ENCODE results near the gene PCLAF. TPM values are rescaled to one million over a fixed set of nuclear protein-coding genes. Genes with fewer than 3 reads are reported as not detected.

The PCLAF gene
- total RNA-seq, 2 donors from 2014 or later: not detected

GRCh38 chr15:64423970-64424369, 42.7 kb upstream of the PCLAF start:
- ATAC-seq (ENCODE audit: insufficient number of reproducible peaks, low FRiP score, low read depth): no peak
- H3K4me1 ChIP-seq (ENCODE audit: control insufficient read depth in 1 of 2, low read depth in 2 of 2): no peaks in the 10 kb centered on the region
- no peaks in the 10 kb centered on the region for H3K27me3 ChIP-seq (replicated peaks; ENCODE audit: insufficient read depth)
- no peak for TF ChIP-seq CTCF (IDR thresholded peaks at IDR 0.05)
- no peak overlapping the region for H3K27ac ChIP-seq
- H3K36me3 ChIP-seq: peaks cover 38% of the 10 kb centered on the region
- no peaks in the 10 kb centered on the region for H3K9me3 ChIP-seq
- no peak overlapping the region for H3K4me3 ChIP-seq
- DNase-seq (ENCODE audit: low spot score): no peak

- Histone ChIP-seq H3K4me1 (ENCODE audit: control insufficient read depth in 1 of 2, low read depth in 2 of 2) (no peaks in the 10 kb centered on the region), H3K9me3 (no peaks in the 10 kb centered on the region), H3K27me3 (replicated peaks; ENCODE audit: insufficient read depth) (no peaks in the 10 kb centered on the region), H3K4me3 (no peak overlapping the region), H3K36me3 (peaks cover 38% of the 10 kb centered on the region), H3K27ac (no peak overlapping the region)
- no peak for ATAC-seq (ENCODE audit: insufficient number of reproducible peaks, low FRiP score, low read depth)
- no peak for DNase-seq (ENCODE audit: low spot score)
- TF ChIP-seq CTCF (IDR thresholded peaks at IDR 0.05): no peak
Measured at GRCh38 chr15:64422697-64423096, 41.5 kb upstream of the PCLAF start.

- H3K27me3 ChIP-seq (replicated peaks; ENCODE audit: insufficient read depth): no peaks in the 10 kb centered on the region
- H3K9me3 ChIP-seq: no peaks in the 10 kb centered on the region
- TF ChIP-seq CTCF (IDR thresholded peaks at IDR 0.05): no peak
- no peaks in the 10 kb centered on the region for H3K4me1 ChIP-seq (ENCODE audit: control insufficient read depth in 1 of 2, low read depth in 2 of 2)
- DNase-seq (ENCODE audit: low spot score) (no peak), ATAC-seq (ENCODE audit: insufficient number of reproducible peaks, low FRiP score, low read depth) (no peak)
- peaks cover 37% of the 10 kb centered on the region for H3K36me3 ChIP-seq
- no peak overlapping the region for H3K4me3 ChIP-seq
- no peak overlapping the region for H3K27ac ChIP-seq
Measured at GRCh38 chr15:64412216-64412615, 31.0 kb upstream of the PCLAF start.

- TF ChIP-seq CTCF (IDR thresholded peaks at IDR 0.05): no peak
- H3K27ac ChIP-seq: no peak overlapping the region
- no peak overlapping the region for H3K4me3 ChIP-seq
- DNase-seq (ENCODE audit: low spot score) (no peak), ATAC-seq (ENCODE audit: insufficient number of reproducible peaks, low FRiP score, low read depth) (no peak)
- H3K36me3 ChIP-seq: peaks cover 55% of the 10 kb centered on the region
- H3K4me1 ChIP-seq (ENCODE audit: control insufficient read depth in 1 of 2, low read depth in 2 of 2): no peaks in the 10 kb centered on the region
- no peaks in the 10 kb centered on the region for H3K27me3 ChIP-seq (replicated peaks; ENCODE audit: insufficient read depth)
- no peaks in the 10 kb centered on the region for H3K9me3 ChIP-seq
Measured at GRCh38 chr15:64400583-64400982, 19.3 kb upstream of the PCLAF start.

GRCh38 chr15:64398575-64398974, 17.3 kb upstream of the PCLAF start:
- TF ChIP-seq CTCF (IDR thresholded peaks at IDR 0.05): no peak
- Histone ChIP-seq H3K36me3 (peaks cover 56% of the 10 kb centered on the region), H3K27ac (no peak overlapping the region), H3K4me3 (no peak overlapping the region), H3K4me1 (ENCODE audit: control insufficient read depth in 1 of 2, low read depth in 2 of 2) (no peaks in the 10 kb centered on the region), H3K9me3 (no peaks in the 10 kb centered on the region), H3K27me3 (replicated peaks; ENCODE audit: insufficient read depth) (no peaks in the 10 kb centered on the region)
- ATAC-seq (ENCODE audit: insufficient number of reproducible peaks, low FRiP score, low read depth): no peak
- no peak for DNase-seq (ENCODE audit: low spot score)
